K562 (cell line): Measurements from ENCODE around the gene EXTL1. TPM values are rescaled to one million over a fixed set of nuclear protein-coding genes. Genes with fewer than 3 reads are reported as not detected.

ENCODE experiments used
- ARID4B ChIP-seq: sonication (generic); formaldehyde crosslinking; IDR thresholded peaks from 2 replicates; pipeline ENCODE4 v1.8.0; 2022; ENCODE audit warnings: mild to moderate bottlenecking, missing genetic modification reagents
- CC2D1A ChIP-seq: fragments of 450-650 bp; IDR thresholded peaks from 2 replicates; pipeline ENCODE4 v1.6.1; 2017; ENCODE audit warnings: mild to moderate bottlenecking
- CTBP1 ChIP-seq: fragments of 450-650 bp; IDR thresholded peaks from 2 replicates; pipeline ENCODE4 v1.6.1; 2016; ENCODE audit warnings: borderline replicate concordance
- ELK3 ChIP-seq: fragments of 450-650 bp; formaldehyde crosslinking; IDR thresholded peaks from 2 replicates; pipeline ENCODE4 v1.4.0; 2020; ENCODE audit warnings: mild to moderate bottlenecking
- FOXP1 ChIP-seq: sonication (generic); formaldehyde crosslinking; IDR thresholded peaks from 2 replicates; pipeline ENCODE4 v1.8.0; 2022; ENCODE audit warnings: mild to moderate bottlenecking, missing genetic modification reagents
- HMBOX1 ChIP-seq: sonication (generic); IDR thresholded peaks from 2 replicates; pipeline ENCODE4 v1.6.1; 2016
- KAT7 ChIP-seq: sonication (generic); formaldehyde crosslinking; IDR thresholded peaks from 2 replicates; pipeline ENCODE4 v1.8.0; 2022; ENCODE audit warnings: missing genetic modification reagents, mild to moderate bottlenecking, borderline replicate concordance
- PHB2 ChIP-seq: fragments of 450-650 bp; IDR thresholded peaks from 2 replicates; pipeline ENCODE4 v1.6.1; 2017; ENCODE audit warnings: low read depth
- SMAD4 ChIP-seq: fragments of 250-450 bp; sonication (Bioruptor Pico); conservative IDR thresholded peaks from 2 replicates; pipeline ENCODE4 v1.8.0; 2021; ENCODE audit warnings: inconsistent platforms, mild to moderate bottlenecking, moderate library complexity
- THAP12 ChIP-seq: fragments of 250-450 bp; sonication (Bioruptor Pico); IDR thresholded peaks from 2 replicates; pipeline ENCODE4 v1.9.0; 2021; ENCODE audit warnings: mild to moderate bottlenecking, inconsistent platforms
- THRB ChIP-seq: fragments of 450-650 bp; formaldehyde crosslinking; conservative IDR thresholded peaks from 2 replicates; pipeline ENCODE4 v1.4.0; 2022; ENCODE audit warnings: mild to moderate bottlenecking, missing genetic modification characterization
- ZNF23 ChIP-seq: fragments of 250-450 bp; sonication (Bioruptor Pico); IDR thresholded peaks from 2 replicates; pipeline ENCODE4 v1.4.0; 2020; ENCODE audit warnings: mild to moderate bottlenecking
- ZNF280A ChIP-seq: fragments of 450-650 bp; IDR thresholded peaks from 2 replicates; pipeline ENCODE4 v1.6.1; 2018; ENCODE audit warnings: mild to moderate bottlenecking, low read depth; ENCODE audit not compliant: partially characterized antibody
- ZNF445 ChIP-seq: fragments of 250-450 bp; sonication (Bioruptor Pico); IDR thresholded peaks from 2 replicates; pipeline ENCODE4 v1.4.0; 2020; ENCODE audit warnings: low read depth, mild to moderate bottlenecking, moderate library complexity
- polyA plus RNA-seq, 8 experiments: library from polyadenylated mRNA; depleted of rRNA in 4 of 8; stranded (reverse) in 5 of 8; unstranded in 3 of 8; fragments of >200 nt; fragmentation: Nextera tagmentation in 2 of 8; fragmentation: Illumina TruSeq in 1 of 8; extraction: Ambion mirVana in 2 of 8; extraction: Trizol in 1 of 8; gene quantifications; 2 replicates each; pipeline versions ENCODE4 v1.2.1 to v1.2.3, GENCODE V29; 2011 to 2014; ENCODE audit warnings: inconsistent platforms in 1 of 8, missing spikeins in 1 of 8
- total RNA-seq, 7 experiments: library from RNA; depleted of rRNA in 6 of 7; stranded (reverse); fragments of >200 nt in 6 of 7; fragmentation: Illumina TruSeq in 2 of 7; extraction: Trizol in 2 of 7; gene quantifications; 2 replicates each; pipeline versions ENCODE4 v1.2.1 to v1.2.3, GENCODE V29; 2011 to 2021; ENCODE audit warnings: low replicate concordance in 1 of 7

Gene EXTL1
- total and polyA plus RNA-seq, 9 of the 15 experiments (the other 6 are each of a cell fraction or from before 2014, with no cell fraction given) = 0.04 to 0.23 (median 0.08) TPM; not detected in 3

GRCh38 chr1:26078286-26079177, 57.0 kb downstream of the EXTL1 start (continued):
- TF ChIP-seq ZNF280A (no peak), CTBP1 (peak; percentile 52; the same call in 1 of the 2 replicates), SMAD4 (no peak; the same call in 1 of the 2 replicates), THAP12 (CRISPR knock-in tag) (no peak), ZNF445 (no peak), KAT7 (CRISPR knock-in tag) (no peak; the same call in 1 of the 2 replicates), CC2D1A (0 out of 2 replicates have a peak, but pooled peaks have one; percentile 34), FOXP1 (CRISPR knock-in tag) (no peak), HMBOX1 (peak; percentile 89), PHB2 (no peak), THRB (CRISPR knock-in tag) (no peak), ELK3 (CRISPR knock-in tag) (no peak), ZNF23 (CRISPR knock-in tag) (no peak), ARID4B (no peak)
